Stimulated activated naive CD8-positive, alpha-beta T cell treated with anti-CD3 and anti-CD28 coated beads, Interleukin-15, Interleukin-2, amounts not matched to agents 100 ng/mL and 50 ng/mL, for 24 hours (primary cell): ENCODE data around the gene SLC9A3.
"Not testable (repeated sequence)": the region's sequence is repeated elsewhere in the genome, so short reads cannot be mapped to it uniquely, and the experiment has no call there.

ENCODE experiments used
- H3K27ac Mint-ChIP-seq: one replicate; pipeline ENCODE4 v1.8.0; 2021; ENCODE audit warnings: mild to moderate bottlenecking, mixed read lengths
- H3K27me3 Mint-ChIP-seq: one replicate; pipeline ENCODE4 v1.8.0; 2021; ENCODE audit warnings: mixed read lengths
- H3K36me3 Mint-ChIP-seq: one replicate; pipeline ENCODE4 v1.8.0; 2021; ENCODE audit warnings: low read depth, mixed read lengths
- H3K4me1 Mint-ChIP-seq: one replicate; pipeline ENCODE4 v1.8.0; 2021; ENCODE audit warnings: low read depth, mixed read lengths
- H3K4me3 Mint-ChIP-seq: one replicate; pipeline ENCODE4 v1.8.0; 2021; ENCODE audit warnings: mild to moderate bottlenecking, mixed read lengths
- H3K9me3 Mint-ChIP-seq: one replicate; pipeline ENCODE4 v1.8.0; 2021; ENCODE audit warnings: mixed read lengths

The SLC9A3 gene

GRCh38 chr5:561408-561807 is 37.2 kb upstream of the SLC9A3 start:
- H3K27ac Mint-ChIP-seq = no peak overlapping the region
- no peaks in the 10 kb centered on the region for H3K9me3 Mint-ChIP-seq
- H3K4me3 Mint-ChIP-seq = no peak overlapping the region
- H3K4me1 Mint-ChIP-seq = no peaks in the 10 kb centered on the region
- no peaks in the 10 kb centered on the region for H3K36me3 Mint-ChIP-seq
- H3K27me3 Mint-ChIP-seq = peaks cover 24% of the 10 kb centered on the region

- no peak overlapping the region for H3K4me3 Mint-ChIP-seq
- H3K36me3 Mint-ChIP-seq = no peaks in the 10 kb centered on the region
- no peak overlapping the region for H3K27ac Mint-ChIP-seq
- H3K4me1 Mint-ChIP-seq = no peaks in the 10 kb centered on the region
- H3K27me3 Mint-ChIP-seq = peaks cover 17% of the 10 kb centered on the region
- H3K9me3 Mint-ChIP-seq = no peaks in the 10 kb centered on the region
Observed at GRCh38 chr5:560792-561166, 36.5 kb upstream of the SLC9A3 start.

DNA sequence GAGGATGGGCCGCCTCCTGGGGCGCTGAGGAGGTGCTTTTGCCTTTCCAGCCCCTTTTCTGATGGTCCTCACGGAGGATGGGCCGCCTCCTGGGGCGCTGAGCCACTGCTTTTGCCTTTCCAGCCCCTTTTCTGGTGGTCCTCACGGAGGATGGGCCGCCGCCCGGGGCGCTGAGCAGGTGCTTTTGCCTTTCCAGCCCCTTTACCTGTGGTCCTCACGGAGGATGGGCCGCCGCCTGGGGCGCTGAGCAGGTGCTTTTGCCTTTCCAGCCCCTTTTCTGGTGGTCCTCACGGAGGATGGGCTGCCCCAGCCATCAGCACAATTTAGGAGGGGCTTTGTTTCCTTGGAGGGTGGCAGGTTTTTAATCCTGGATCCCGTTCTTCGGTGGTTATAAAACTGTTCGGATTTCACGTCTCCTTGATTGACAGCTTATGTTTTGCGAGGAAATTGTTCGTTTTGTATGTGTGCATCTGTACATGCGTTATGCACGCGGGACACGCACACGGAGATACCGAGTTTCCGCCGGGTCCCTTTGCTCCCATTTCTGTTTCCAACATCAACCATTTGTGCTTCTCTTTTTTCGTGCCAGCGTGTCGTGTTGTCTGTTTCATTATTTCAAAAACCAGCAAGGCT is 34.7 kb upstream of the SLC9A3 start:
- Mint-ChIP-seq H3K9me3 (no peaks in the 10 kb centered on the region), H3K4me3 (no peak overlapping the region), H3K36me3 (no peaks in the 10 kb centered on the region), H3K27ac (no peak overlapping the region), H3K4me1 (no peaks in the 10 kb centered on the region), H3K27me3 (peaks cover 17% of the 10 kb centered on the region)

DNA sequence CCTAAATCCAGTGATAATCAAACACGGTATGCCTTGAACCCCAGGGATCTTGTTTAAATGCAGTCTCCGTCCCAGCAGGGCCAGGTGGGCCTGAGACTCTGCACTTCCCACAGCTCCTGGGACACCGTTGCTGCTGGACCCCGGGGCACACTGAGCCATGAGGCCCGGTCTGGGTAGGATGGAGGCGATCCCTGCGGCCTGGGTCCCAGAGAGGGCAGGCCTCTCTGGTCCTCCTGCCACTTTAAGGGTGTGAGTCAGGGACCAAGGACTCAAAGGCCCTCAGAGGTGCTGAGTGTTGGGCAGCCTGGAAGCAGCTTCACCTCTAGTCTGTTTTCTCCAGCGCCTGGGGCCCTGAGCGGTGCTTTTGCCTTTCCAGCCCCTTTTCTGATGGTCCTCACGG is 34.1 kb upstream of the SLC9A3 start:
- no peaks in the 10 kb centered on the region for H3K4me1 Mint-ChIP-seq
- peaks cover 17% of the 10 kb centered on the region for H3K27me3 Mint-ChIP-seq
- H3K4me3 Mint-ChIP-seq = no peak overlapping the region
- no peak overlapping the region for H3K27ac Mint-ChIP-seq
- H3K9me3 Mint-ChIP-seq = no peaks in the 10 kb centered on the region
- no peaks in the 10 kb centered on the region for H3K36me3 Mint-ChIP-seq

GRCh38 chr5:557917-558316 is 33.7 kb upstream of the SLC9A3 start:
- not testable (repeated sequence) for H3K4me1 Mint-ChIP-seq, H3K4me3 Mint-ChIP-seq
- H3K27me3 Mint-ChIP-seq = peaks cover 17% of the 10 kb centered on the region

DNA sequence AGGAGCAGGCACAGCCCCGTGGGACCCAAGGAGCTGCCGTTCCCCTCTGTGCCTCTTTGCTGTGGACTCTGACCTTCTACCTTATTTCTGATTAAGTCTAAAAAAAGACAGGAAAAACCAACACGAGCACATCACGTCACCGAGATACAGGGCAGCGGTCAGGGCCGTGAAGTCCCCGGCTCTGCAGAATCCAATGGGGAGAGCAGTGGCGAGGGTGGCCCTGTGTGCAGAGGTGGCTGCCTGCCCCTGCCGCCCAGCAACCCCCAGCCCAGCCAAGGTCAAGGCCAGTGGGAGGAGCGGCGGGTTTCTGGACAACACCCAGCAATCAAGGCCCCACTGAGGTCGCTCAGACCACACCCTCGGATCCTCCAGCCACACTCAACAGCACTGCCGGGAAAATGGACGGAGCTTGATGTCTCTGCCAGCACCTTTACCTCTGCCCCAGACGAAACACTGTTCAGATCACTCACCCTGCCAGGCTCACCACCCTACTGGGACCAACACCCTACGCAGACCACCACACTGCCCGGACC is 32.7 kb upstream of the SLC9A3 start:
- Mint-ChIP-seq H3K9me3 (no peaks in the 10 kb centered on the region), H3K27ac (no peak overlapping the region), H3K36me3 (no peaks in the 10 kb centered on the region), H3K4me1 (no peaks in the 10 kb centered on the region), H3K27me3 (peaks cover 17% of the 10 kb centered on the region), H3K4me3 (no peak overlapping the region)

More at GRCh38 chr5:557917-558316, 33.7 kb upstream of the SLC9A3 start:
- H3K27ac Mint-ChIP-seq, H3K9me3 Mint-ChIP-seq, H3K36me3 Mint-ChIP-seq: not testable (repeated sequence)

DNA sequence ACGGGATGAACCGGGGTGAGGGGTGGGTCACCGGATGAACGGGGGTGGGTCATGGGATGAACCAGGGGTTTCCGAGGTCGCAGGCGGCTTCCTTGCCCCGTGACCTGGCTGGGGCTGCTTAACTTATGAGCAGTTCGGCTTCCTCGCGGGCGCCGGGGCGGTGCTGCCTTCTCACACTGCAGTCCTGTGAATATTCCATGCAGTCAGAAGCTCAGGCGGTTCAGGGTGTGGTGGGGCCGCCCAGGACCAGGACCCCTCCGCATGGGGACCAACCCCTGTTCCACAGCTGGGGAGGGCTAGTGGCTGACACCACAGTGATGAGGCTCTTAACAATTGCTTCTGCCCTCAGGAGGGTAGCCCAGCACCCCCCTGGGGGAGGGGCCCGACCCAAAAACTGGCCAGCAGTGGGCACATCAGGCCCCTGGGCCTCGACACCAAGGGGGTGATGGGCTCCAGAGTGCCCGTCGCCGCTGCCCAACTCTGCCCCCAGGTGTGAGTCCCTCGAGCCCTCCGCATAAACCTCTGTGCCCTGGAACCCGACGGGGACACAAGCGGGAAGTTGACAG is 30.9 kb upstream of the SLC9A3 start:
- no peak overlapping the region for H3K27ac Mint-ChIP-seq
- peaks cover 15% of the 10 kb centered on the region for H3K27me3 Mint-ChIP-seq
- no peaks in the 10 kb centered on the region for H3K4me1 Mint-ChIP-seq
- H3K4me3 Mint-ChIP-seq = no peak overlapping the region
- H3K9me3 Mint-ChIP-seq = peaks cover under 1% of the 10 kb centered on the region
- no peaks in the 10 kb centered on the region for H3K36me3 Mint-ChIP-seq

- H3K4me1 Mint-ChIP-seq = no peaks in the 10 kb centered on the region
- H3K27ac Mint-ChIP-seq = no peak overlapping the region
- no peaks in the 10 kb centered on the region for H3K36me3 Mint-ChIP-seq
- H3K9me3 Mint-ChIP-seq = peaks cover 3% of the 10 kb centered on the region
- H3K27me3 Mint-ChIP-seq = peaks cover 19% of the 10 kb centered on the region
- no peak overlapping the region for H3K4me3 Mint-ChIP-seq
Observed at GRCh38 chr5:554284-554988, 30.2 kb upstream of the SLC9A3 start.

DNA sequence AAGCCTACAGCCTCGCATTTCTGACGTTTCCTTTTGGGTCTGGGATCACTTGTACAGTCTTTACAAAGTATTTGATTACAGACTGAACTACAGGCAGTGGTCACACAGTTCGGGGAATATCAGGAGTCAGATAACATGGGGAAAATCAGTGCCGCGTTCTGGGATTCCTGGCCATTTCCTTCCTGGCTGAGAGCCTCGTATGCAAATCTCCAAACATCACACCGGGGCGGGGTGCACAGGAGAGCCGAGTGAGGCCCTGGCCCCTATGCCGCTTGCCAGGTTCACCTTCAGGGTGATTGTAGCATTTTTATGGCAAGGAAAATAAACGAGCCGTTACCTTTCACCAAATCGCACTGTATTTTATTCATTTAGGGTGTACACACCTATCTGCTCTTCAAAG is 29.6 kb upstream of the SLC9A3 start:
- no peak overlapping the region for H3K4me3 Mint-ChIP-seq
- peaks cover 21% of the 10 kb centered on the region for H3K27me3 Mint-ChIP-seq
- peaks cover 3% of the 10 kb centered on the region for H3K9me3 Mint-ChIP-seq
- no peaks in the 10 kb centered on the region for H3K4me1 Mint-ChIP-seq
- no peaks in the 10 kb centered on the region for H3K36me3 Mint-ChIP-seq
- H3K27ac Mint-ChIP-seq = no peak overlapping the region

GRCh38 chr5:551406-551805 is 27.2 kb upstream of the SLC9A3 start:
- peaks cover 3% of the 10 kb centered on the region for H3K9me3 Mint-ChIP-seq
- no peak overlapping the region for H3K27ac Mint-ChIP-seq
- H3K36me3 Mint-ChIP-seq = no peaks in the 10 kb centered on the region
- H3K27me3 Mint-ChIP-seq = peaks cover 26% of the 10 kb centered on the region
- H3K4me1 Mint-ChIP-seq = peaks cover 5% of the 10 kb centered on the region
- H3K4me3 Mint-ChIP-seq = no peak overlapping the region

- H3K4me1 Mint-ChIP-seq = peaks cover 14% of the 10 kb centered on the region
- peaks cover 26% of the 10 kb centered on the region for H3K27me3 Mint-ChIP-seq
- no peaks in the 10 kb centered on the region for H3K36me3 Mint-ChIP-seq
- H3K27ac Mint-ChIP-seq = no peak overlapping the region
- H3K4me3 Mint-ChIP-seq = no peak overlapping the region
- H3K9me3 Mint-ChIP-seq = peaks cover 3% of the 10 kb centered on the region
Observed at GRCh38 chr5:549229-549628, 25.0 kb upstream of the SLC9A3 start.

DNA sequence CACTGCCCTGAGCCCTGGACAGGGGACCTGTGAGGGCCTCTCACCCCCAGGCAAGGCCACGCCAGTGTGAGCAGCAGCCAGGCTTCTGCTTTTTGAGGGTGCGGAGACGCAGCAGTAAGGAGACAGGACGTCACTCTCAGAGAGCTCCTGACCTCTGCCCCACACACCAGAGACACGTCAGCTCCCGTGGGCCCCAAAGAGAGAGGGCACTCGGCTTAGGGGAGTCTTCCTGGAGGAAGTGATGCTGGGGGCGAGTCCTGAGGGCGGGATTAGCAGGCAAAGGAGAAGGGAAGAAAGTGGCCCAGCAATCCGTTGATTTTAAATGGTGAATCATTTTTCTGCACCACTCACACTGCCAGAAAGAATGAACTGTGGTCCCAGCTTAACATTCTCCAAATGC is 24.0 kb upstream of the SLC9A3 start:
- H3K27me3 Mint-ChIP-seq = peaks cover 26% of the 10 kb centered on the region
- no peak overlapping the region for H3K27ac Mint-ChIP-seq
- H3K4me1 Mint-ChIP-seq = peaks cover 23% of the 10 kb centered on the region
- no peak overlapping the region for H3K4me3 Mint-ChIP-seq
- H3K36me3 Mint-ChIP-seq = no peaks in the 10 kb centered on the region
- peaks cover 3% of the 10 kb centered on the region for H3K9me3 Mint-ChIP-seq

GRCh38 chr5:547086-547924 is 23.1 kb upstream of the SLC9A3 start:
- peaks cover 3% of the 10 kb centered on the region for H3K9me3 Mint-ChIP-seq
- H3K4me1 Mint-ChIP-seq = peaks cover 28% of the 10 kb centered on the region
- H3K4me3 Mint-ChIP-seq = no peak overlapping the region
- H3K27ac Mint-ChIP-seq = no peak overlapping the region
- H3K27me3 Mint-ChIP-seq = peaks cover 26% of the 10 kb centered on the region
- no peaks in the 10 kb centered on the region for H3K36me3 Mint-ChIP-seq

DNA sequence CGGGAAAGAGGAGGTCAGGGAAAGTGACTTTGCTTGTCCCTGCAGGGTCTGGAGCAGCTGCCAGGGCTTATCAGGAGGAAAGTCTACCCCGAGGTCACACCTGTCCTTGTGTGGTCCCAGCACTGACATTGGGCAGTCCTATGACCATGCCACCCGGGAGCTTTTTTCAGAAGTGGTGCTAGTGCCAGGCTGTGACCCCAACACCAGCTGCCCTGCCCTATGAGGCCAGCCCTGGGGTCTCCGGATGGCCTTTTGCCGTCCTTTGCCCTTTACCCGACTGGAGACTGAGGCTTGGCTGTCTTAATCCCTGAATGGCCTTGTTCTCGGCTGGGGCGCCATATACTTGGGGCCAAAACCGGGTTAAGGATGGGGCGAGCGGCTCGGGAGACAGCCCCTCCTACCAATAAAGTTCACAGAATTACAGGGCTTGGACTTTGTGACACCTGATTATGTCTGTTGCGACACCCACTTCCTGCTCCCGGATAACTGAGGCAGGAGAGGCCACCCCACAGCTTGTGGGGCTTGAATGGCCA is 22.2 kb upstream of the SLC9A3 start:
- H3K27ac Mint-ChIP-seq = no peak overlapping the region
- H3K9me3 Mint-ChIP-seq = peaks cover 3% of the 10 kb centered on the region
- H3K36me3 Mint-ChIP-seq = no peaks in the 10 kb centered on the region
- peaks cover 29% of the 10 kb centered on the region for H3K4me1 Mint-ChIP-seq
- peaks cover 30% of the 10 kb centered on the region for H3K27me3 Mint-ChIP-seq
- H3K4me3 Mint-ChIP-seq = no peak overlapping the region
